Renal cortical epithelial cell (primary cell): ENCODE measurements around the gene CBR4. TPM values are rescaled to one million over a fixed set of nuclear protein-coding genes. Genes with fewer than 3 reads are reported as not detected.

ENCODE experiments used
- DNase-seq: peaks from one replicate; pipeline ENCODE4 v3.0.0-alpha.2; 2011; ENCODE audit warnings: low read depth
- total RNA-seq: library from RNA; depleted of rRNA; stranded (reverse); fragments of >200 nt; gene quantifications from 2 replicates; pipeline ENCODE4 v1.2.3, GENCODE V29; 2014

CBR4 gene
- total RNA-seq, 1 donor from 2014 or later = 17.9 TPM

DNA sequence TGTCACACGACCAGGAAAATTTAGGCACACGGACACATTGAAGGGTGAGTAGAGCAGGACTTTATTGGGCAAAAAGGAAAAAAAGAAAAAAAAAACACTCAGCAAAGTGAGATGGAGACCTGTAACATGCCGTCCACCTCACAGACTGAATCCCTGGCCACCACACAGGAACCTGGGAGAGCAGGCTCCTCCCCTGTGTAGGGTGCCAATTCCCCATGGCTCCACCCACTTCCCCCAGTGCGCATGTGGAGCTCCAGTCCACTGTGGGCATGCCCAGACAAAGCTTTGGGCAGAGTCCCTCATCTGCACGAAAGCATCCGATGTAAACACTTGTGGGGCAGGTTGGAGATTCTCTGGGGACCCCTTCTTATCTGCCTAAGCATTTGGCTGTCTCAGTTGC lies 23.6 kb upstream of the CBR4 start:
- no peak for DNase-seq

DNA sequence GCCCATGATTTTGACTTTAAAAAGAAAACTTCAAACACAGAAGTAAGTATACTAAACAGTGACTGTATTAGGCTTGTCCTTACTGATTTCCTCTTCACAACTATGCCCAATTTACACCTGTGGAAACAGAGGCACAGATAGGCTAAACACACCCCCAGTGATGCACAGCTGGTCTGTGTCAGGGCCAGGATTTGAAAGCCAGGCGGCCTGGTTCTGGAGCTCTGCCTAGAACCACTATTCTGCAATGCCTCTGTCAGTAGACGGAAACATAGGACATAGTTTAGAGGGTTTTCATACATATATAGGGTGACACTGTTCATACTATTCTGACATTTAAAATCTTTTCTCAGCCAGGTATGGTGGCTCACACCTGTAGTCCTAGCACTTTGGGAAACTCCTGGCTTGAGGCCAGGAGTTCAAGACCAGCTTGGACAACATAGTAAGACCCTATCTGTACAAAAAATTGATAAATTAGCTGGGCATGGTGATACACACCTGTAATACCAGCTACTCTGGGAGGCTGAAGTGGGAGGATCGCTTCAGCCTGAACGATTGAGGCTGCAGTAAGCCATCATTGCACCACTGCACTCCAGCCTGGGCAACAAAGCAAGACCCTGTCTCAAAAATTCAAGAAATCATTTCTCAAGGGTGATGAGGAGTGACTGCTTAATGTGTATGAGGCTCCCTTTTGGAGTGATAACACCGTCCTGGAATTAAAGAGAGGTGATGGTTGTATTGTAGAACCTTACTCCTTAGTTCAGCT lies 23.0 kb upstream of the CBR4 start:
- DNase-seq = no peak

DNA sequence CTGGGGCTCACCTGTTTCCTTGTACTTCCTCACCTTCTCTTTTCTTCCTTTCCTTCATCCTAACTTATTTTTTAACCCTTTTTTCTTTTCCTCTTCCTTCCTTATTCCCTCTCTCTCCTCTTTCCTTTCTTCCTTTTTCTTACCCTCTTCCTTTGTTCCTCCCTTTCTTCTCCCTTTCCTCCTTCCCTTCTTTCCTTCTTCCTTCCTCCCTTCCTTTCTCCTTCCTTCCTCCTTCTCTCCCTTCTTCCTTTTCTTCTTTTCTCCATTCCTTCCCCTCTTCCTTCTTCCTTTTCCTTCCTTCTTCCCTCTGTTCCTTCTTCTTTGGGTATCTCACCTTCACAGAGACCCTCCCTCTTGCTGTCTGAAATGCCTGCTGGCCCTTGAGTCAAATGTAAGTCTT lies 22.1 kb upstream of the CBR4 start:
- no peak for DNase-seq

DNA sequence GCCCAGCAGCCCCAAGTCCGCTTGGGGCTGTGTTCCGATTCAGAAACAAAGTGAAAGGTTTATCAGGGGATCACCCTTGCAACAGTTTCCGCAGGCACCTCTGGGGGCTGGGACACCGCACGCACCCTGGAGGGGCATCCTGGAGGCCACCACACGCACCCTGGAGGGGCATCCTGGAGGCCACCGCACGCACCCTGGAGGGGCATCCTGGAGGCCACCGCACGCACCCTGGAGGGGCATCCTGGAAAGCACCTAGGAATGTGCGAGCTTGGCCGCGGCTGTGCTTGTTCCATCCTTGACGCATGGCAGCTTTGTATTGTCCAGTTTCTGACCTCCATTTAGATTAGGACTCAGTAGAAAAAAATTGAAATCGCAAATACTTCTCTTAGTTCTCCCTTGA lies 21.3 kb upstream of the CBR4 start:
- no peak for DNase-seq

DNA sequence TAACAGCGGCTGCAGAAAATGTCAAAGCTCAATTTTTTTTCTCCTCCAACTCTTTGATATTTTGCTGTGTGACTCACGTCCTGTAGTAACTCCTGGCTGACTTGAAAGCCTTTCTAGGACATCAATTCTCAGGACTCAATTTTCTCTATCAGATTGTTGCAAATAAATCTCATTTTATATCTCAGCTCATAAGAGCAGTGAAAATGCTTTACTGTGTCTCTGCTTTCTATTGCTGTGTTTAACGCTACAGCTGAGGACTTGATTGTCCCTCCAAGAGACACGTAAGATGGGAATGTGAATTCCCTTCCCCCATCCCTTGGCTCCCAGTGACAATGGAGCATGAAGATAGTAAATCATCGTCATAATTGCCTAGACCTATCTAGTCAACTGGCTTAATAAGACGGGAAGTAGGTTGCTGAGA lies 20.5 kb upstream of the CBR4 start:
- DNase-seq = peak; percentile 20

DNA sequence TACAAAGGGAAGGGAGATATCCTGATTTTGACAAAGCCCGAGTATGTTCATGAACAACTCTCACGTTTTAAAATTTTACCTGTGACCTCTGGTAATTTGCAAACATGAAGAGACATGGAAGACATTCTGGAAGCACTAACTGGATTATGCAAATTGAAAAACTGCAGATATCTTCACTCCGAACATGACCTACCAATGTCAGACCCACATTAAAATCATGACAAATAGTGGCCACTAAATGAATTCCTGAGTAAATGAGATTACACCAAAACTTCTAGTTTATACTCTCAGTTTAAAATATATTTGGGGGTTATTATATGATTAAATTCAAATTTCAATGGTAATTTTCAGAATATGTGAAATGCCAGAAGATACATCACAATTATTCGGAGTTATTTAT lies 19.9 kb upstream of the CBR4 start:
- no peak for DNase-seq

DNA sequence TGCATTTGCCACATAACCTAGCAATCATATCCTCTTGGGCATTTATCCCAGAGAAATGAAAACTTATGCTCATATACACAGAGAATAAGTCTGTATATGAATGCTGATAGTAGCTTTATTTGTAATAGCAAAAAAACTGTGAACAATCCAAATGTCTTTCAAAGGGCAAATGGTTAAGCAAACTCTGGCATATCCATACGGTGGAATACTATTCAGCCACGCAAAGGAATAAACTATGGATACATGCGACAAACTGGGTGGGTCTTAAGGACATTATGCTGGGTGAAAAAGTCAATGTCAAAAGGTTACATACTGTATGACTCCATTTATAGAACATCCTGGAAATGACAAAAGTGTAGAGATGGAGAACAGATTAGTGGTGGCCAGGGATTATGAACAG lies 17.6 kb upstream of the CBR4 start:
- DNase-seq = no peak

DNA sequence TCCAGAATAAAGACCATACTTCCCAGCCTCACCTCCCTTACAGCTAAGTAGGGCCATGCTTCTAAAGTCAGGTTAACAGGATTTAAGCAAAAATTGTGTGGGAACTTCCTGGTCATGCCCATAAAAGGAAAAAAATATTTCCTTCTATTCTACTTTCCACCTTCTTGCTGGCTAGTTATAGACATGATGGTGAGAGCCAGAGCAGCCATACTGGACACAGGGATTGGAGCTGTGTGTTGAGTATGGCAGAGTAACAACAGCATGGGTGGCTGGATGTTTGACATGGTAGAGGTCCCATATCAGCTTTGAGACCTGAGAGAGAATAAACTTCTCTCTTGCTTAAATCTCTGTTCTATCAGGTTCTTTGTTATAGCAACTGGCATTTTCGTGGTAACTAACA lies 15.1 kb upstream of the CBR4 start:
- no peak for DNase-seq

DNA sequence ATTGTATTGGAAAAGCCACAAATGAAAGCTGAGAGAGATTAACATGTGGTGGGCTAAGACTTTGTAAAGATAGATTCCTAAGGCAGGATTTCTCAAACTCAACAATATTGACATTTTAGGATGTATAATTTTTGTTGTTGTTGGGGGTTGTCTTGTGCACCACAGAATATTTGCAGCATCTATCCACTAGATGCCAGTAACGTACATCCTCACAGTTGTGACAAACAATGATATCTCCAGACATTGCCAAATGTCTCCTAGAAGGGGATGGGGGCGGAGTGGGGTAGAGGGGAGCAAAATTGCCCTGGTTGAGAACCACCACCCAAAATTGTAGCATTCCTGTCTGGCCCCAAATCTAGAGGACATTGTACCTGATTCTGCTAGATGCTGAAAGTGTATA lies 14.7 kb upstream of the CBR4 start:
- DNase-seq = peak; percentile 59

DNA sequence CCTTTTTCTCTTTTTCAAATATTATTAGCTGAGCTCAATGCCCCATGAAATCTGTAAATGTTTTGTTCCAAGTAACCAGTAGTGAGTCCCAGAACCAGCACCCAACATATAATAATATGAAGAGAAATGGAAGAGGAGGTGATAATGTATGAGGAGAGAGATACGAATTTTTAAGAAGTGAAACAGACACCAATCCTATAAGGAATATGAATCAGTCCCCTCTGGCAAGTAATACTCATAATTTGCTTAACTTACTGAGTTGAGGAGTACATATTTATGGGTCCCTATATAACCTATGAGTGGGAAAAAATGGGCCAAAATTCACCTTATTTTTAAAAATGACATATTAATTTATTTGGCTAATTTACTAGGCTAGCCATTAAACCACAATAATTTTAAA lies 8.4 kb upstream of the CBR4 start:
- DNase-seq = no peak

DNA sequence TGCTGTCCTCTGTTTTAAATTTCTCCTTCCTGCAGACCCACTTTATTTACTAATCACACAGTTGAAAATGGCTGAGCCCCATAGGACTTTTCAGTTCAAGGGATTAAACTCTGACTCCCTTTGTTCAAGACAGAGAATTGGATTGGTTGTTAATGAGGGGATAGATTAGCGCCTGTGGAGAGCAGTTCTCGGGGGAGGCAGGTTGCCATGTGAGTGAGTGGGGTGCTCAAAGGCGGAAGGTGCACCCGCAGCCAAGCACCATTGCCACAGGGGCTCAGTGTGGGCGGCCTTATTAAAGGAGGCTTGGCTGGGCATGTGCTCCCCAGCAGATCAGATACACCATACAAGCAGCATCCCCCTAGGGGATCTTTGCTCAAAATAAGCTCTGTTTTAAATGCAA lies 7.9 kb upstream of the CBR4 start:
- DNase-seq = no peak

DNA sequence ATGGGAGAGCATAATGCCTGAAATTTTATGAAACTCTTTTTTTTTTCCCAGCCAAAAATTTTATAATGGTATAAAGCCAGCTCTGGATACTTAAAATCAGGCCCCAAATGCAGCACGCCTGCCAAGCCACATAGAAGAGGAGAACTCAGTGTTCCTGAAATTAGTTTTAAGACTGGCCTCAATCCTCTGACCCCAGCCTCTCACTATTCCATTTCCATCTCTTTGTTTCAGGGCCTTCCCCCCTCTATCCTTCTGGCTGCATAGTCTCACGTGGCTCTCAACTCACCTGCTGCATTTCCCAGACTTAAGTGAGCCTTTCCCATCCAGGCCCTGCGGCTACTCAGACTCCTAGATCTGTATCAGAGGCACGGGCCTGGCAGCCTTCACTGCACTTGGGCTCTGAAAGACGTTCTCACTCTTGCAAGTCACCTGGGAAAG lies 5.2 kb upstream of the CBR4 start:
- DNase-seq = no peak

DNA sequence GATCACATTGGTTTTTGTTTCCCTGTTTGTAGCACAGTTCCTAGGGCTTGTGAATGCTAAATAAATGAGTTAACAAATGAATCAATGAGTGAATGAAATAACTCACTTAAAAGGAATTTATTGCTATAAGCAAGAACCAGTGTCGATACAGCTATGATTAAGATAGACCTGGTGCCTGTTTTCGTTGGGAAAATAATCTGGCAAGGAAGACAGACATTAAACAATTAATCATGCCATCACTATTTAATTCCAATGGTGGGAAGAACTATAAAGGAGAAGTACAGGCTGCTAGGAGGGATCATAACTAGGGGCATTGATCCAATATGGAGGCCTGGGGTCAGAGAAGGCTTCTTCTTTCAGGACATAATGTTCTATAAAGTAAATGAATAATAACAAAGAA lies 4.5 kb upstream of the CBR4 start:
- peak; percentile 39 for DNase-seq

DNA sequence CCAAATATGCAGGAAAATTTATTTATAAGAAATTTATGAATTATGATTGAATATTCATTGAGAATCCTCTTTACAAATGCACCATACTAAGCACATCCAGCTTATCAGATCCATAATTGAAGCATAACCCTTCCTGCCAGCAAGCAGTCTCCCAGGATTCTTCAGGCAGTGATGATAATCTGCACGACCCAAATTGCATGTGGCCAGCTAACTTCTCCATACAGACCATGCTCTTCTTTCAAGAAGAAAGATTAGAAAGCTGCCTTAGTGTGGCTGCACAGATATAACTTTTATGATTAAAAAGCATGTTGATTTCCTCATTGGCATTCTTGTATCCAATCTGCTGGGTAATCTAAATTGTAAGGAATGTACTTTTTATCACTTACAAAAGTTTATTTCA lies 3.3 kb upstream of the CBR4 start:
- no peak for DNase-seq

DNA sequence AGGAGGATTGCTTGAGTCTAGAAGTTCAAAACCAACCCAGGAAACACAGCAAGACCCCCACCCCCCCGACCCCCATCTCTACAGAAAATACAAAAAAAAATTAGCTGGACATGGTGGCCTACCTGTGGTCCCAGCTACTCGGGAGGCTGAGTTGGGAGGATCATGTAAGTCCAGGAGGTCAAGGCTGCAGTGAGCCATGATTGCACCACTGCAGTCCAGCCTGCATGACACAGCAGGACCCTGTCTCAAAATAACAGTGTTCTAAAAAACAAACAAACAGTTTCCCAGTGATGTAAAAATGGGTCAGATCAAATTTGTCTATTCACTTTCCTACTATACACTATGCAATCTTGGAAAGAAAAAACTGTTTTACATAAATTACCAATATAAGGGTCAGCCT lies 2.0 kb upstream of the CBR4 start:
- DNase-seq = no peak

DNA sequence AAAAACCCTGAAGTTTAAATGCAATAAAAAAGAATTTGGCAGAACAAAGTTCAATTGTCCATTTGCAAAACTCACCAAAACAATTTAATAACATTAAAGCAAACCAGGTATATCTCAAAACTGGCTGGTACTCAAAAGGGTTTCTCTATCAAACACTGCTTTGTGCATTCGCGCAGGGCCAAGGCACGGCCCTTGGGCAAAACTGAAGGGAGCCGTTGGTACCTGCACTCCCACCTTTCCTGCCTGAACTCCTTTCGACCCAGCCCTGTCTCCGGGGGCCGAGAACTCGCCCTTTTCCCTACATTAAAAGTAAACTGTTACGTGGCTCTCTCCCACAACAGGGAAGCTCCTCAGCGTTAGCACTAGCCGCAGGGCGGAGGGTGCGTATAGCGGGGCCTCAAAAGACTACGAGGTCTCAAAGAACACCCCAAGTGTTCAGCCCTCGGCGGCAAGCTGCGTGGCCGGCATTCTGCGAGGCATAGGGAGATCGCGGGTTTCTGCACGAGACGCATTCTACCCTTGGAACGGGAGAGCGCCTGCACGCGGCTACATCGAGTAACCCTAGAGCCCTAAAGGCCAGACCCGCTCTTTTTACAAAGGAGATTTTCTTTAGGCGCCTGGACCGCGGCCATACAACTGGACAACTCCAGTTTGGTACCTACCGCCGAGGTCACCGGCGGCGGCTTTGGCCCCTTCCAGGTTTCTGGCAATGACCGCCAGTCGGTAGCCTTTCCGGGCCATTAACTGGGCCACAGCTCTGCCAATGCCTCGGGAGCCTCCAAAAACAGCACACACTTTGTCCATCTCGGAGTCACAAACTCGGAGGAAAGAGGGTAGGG lies 550 bp downstream of the CBR4 start:
- DNase-seq = peak; percentile 33

DNA sequence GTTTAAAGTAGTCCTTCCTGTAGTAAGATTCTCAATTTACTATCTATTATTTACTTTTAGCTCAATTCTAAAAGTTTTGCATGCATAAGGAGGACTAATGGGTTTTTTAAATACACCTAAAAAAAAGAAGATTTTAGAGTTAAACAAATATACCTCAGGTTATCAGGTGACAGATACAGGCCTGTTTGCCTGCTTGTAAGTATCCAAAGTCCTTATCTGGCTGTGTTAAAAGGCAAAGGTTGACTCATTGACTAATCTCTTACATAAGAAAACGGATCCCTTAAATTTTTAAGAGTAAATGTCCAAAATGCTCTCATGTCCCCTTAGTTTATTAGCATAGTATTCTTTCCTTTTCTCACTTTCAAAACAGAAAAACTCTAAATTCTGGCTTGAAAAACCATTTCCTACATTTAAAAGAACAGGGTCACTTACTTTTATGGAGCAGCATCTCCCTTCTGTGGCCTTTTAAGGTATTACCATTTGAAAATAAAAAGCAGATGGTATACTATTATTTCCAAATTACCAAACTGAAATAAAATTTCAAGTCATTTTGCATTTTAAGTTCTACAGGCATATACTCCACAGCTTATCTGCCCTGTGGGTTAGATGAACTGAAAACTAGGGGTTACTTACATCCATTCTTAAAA lies 4.5 kb downstream of the CBR4 start:
- peak; percentile 25 for DNase-seq

DNA sequence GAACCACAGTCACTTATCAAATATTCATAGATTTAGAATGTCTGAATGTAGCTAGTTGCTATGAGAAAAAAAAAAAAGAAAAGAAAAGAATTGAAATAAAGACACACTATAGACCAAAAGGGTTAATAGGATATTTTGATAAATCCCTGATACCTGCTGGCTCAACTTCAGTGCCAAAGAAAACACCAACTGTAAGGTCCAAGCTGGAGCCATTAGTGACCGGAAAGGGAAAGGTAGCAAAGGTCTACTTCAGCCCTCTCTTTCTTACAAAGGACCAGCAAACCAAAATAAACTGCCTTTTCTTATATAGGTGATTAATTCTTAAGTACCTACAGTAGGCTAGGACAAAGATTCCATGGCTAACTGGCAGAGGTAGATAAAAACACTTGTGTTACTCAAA lies 9.7 kb downstream of the CBR4 start:
- DNase-seq = no peak

DNA sequence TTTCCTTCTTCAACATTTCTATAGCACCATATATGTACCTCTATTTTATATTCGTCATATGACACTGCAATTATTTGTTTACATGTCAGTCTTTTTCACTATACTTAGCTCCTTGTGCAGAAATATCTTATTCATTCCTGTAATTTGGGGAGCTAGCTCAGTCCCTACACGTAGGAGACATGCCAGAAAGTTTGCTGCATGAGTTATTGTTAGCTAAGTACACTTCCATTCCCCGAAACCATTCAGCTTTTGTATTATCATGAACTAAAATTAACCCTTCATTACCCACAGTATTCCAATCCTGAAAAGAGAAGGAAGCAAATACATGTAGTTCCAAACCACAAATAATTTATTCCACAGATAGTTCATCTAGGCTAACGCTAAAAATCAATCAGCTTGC lies 10.2 kb downstream of the CBR4 start:
- DNase-seq = no peak

DNA sequence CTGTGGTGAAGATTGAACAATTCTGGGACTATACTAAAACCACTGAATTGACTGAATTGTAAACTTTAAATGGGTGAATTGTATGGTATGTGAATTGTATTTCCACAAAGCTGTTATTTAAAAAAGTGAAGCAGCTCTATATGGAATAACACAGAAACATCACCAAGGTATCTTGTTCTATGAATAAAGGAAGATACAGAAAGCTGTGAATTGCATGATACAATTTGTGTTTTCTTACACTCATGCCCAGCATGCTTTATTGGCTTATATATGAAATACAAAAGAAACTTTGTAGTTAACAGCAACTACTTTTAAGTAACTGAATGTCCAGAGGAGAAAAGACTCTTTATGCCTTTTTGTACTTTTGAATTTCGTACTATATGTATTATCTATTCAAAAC lies 11.5 kb downstream of the CBR4 start:
- DNase-seq = no peak

DNA sequence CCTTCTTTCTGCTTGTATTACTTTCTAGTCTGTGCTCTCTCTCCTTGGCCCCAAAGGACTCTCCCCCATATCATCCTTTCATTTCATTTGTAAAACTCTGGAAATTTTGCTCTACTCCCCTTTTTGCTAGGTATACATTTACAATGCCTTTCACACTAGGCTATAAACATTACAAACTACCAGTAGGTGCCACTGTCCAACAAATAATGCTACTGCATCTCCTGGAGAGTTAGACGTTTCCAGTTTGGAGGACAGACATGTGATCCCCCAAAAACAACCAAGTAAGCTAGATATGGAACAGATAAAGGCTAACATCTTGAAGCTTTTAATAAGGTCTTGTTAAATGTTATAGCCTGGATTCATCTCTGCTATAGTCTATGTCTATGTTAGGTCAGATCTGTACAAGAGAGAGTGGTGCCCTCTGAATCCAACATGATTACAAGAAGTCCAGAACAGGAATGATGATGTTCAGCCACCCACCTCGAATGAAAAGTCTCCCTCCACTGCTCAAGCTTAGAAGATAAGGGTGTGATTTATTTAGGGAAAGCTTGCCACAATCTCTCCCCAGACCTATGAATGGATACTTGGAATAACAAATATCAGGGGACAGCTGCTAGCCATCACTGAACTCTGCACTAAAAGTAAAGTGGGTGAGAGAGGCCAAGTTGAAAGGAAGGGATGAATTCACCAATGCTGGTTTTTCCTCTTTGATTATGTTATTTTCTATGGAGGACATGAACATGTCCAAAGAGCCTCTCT lies 14.3 kb downstream of the CBR4 start:
- peak; percentile 17 for DNase-seq

DNA sequence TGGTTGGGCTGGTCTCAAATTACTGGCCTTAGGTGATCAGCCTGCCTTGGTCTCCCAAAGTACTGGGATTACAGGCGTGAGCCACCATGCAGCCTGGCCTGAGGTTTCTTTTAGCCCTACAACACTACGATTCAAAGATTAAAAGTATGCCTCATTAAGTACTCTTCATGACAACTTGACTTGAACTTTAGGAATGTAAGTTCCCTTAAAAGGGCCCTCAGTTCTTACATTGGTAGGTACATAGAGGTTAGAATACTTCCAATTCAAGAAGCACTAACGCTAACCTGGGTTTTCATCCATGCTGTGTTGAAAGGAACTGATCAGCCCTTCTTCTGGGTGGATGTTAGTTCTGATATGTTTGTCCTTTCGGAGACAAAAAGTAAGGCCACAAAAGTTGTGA lies 15.1 kb downstream of the CBR4 start:
- DNase-seq = no peak
